Left forelimb (tissue), 1 donor: ENCODE results near the gene KCNH2.
"Not testable (repeated sequence)": the region's sequence is repeated elsewhere in the genome, so short reads cannot be mapped to it uniquely, and the experiment has no call there.

ENCODE experiments used
- DNase-seq: peaks from one replicate; pipeline ENCODE4 v3.0.0-alpha.2; 2018; ENCODE audit warnings: low spot score

The KCNH2 gene

GRCh38 chr7:150934045-150934766 lies 43.9 kb downstream of the KCNH2 start:
- peak; percentile 38 for DNase-seq

GRCh38 chr7:150931199-150931869 lies 46.8 kb downstream of the KCNH2 start:
- peak; percentile 61 for DNase-seq

GRCh38 chr7:150928541-150928940 lies 49.6 kb downstream of the KCNH2 start:
- no peak for DNase-seq

GRCh38 chr7:150927956-150928344 lies 50.2 kb downstream of the KCNH2 start:
- peak; percentile 53 for DNase-seq

GRCh38 chr7:150927157-150927955 lies 50.8 kb downstream of the KCNH2 start:
- DNase-seq = peak; percentile 25

- DNase-seq = peak; percentile 8
Measured at GRCh38 chr7:150926066-150926465, 52.1 kb downstream of the KCNH2 start.

GRCh38 chr7:150924369-150924781 lies 53.7 kb downstream of the KCNH2 start:
- DNase-seq = peak; percentile 49

GRCh38 chr7:150923802-150924201 lies 54.3 kb downstream of the KCNH2 start:
- DNase-seq = no peak

- no peak for DNase-seq
Measured at GRCh38 chr7:150923196-150923595, 54.9 kb downstream of the KCNH2 start.

- DNase-seq = no peak
Measured at GRCh38 chr7:150919160-150919559, 59.0 kb downstream of the KCNH2 start.

GRCh38 chr7:150918378-150918777 lies 59.7 kb downstream of the KCNH2 start:
- DNase-seq = no peak

GRCh38 chr7:150917969-150918368 lies 60.2 kb downstream of the KCNH2 start:
- DNase-seq = no peak

GRCh38 chr7:150916670-150917069 lies 61.5 kb downstream of the KCNH2 start:
- DNase-seq = no peak

- DNase-seq = no peak
Measured at GRCh38 chr7:150914966-150915365, 63.2 kb downstream of the KCNH2 start.

GRCh38 chr7:150914196-150914595 lies 63.9 kb downstream of the KCNH2 start:
- DNase-seq = no peak

GRCh38 chr7:150912427-150912826 lies 65.7 kb downstream of the KCNH2 start:
- no peak for DNase-seq

- no peak for DNase-seq
Measured at GRCh38 chr7:150911590-150912267, 66.4 kb downstream of the KCNH2 start.

- no peak for DNase-seq
Measured at GRCh38 chr7:150910996-150911422, 67.1 kb downstream of the KCNH2 start.

- not testable (repeated sequence) for DNase-seq
Measured at GRCh38 chr7:150910305-150910995, 67.7 kb downstream of the KCNH2 start.

- DNase-seq = no peak
Measured at GRCh38 chr7:150909200-150909995, 68.7 kb downstream of the KCNH2 start.

- DNase-seq = no peak
Measured at GRCh38 chr7:150908173-150908572, 69.9 kb downstream of the KCNH2 start.
